Hepatocyte (in vitro differentiated cells): ENCODE results near the gene SLC44A3.

ENCODE experiments used
- CTCF ChIP-seq: fragments of 200-600 bp; sonication (generic); IDR thresholded peaks from 2 replicates; pipeline ENCODE4 v1.5.1; 2016; ENCODE audit warnings: antibody characterized with exemption, mild to moderate bottlenecking; ENCODE audit not compliant: poor library complexity
- EZH2 ChIP-seq: fragments of 200-600 bp; sonication (generic); IDR thresholded peaks from 2 replicates; pipeline ENCODE4 v1.6.1; 2016; ENCODE audit warnings: antibody characterized with exemption, mild to moderate bottlenecking, borderline replicate concordance
- EZH2phosphoT487 ChIP-seq: fragments of 200-600 bp; sonication (generic); IDR thresholded peaks from one replicate; pipeline ENCODE4 v1.6.1; 2018; ENCODE audit warnings: antibody characterized with exemption, mild to moderate bottlenecking, low read depth, moderate library complexity; ENCODE audit not compliant: unreplicated experiment, severe bottlenecking

- TF ChIP-seq EZH2 (no peak), EZH2phosphoT487 (no peak), CTCF (no peak)
Observed at GRCh38 chr1:94820936-94821335, 779 bp downstream of the SLC44A3 start.
